Measurements from ENCODE around the gene PTPRE.
A peak's percentile ranks its signal among the peaks of the same experiment; 100 is the strongest.

The PTPRE gene

DNA sequence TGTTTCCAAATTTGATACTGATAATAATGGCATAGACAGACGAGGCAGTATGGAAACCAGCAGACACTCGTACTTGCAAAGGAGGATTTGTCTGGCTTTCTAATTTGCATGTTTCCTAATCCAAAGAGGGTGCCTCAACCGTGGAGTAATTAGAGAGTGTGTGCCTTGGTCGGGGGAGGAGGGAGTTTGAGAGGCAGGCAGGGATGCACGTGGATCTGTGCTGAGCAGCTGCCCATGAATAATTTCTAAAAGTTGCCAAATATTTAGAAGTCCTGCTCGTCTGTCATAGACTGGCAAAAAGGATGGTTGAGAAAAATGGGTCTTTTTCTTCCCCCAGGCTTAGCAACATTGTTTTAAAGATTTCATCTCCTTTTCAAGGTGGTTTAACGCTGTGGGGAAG is 69.4 kb downstream of the PTPRE start:
- TF ChIP-seq EZH2phosphoT487 (IDR thresholded peaks at IDR 0.05; ENCODE audit: borderline replicate concordance): no peak
- TF ChIP-seq, protein P1, sequence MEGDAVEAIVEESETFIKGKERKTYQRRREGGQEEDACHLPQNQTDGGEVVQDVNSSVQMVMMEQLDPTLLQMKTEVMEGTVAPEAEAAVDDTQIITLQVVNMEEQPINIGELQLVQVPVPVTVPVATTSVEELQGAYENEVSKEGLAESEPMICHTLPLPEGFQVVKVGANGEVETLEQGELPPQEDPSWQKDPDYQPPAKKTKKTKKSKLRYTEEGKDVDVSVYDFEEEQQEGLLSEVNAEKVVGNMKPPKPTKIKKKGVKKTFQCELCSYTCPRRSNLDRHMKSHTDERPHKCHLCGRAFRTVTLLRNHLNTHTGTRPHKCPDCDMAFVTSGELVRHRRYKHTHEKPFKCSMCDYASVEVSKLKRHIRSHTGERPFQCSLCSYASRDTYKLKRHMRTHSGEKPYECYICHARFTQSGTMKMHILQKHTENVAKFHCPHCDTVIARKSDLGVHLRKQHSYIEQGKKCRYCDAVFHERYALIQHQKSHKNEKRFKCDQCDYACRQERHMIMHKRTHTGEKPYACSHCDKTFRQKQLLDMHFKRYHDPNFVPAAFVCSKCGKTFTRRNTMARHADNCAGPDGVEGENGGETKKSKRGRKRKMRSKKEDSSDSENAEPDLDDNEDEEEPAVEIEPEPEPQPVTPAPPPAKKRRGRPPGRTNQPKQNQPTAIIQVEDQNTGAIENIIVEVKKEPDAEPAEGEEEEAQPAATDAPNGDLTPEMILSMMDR (conservative IDR thresholded peaks at IDR 0.05; ENCODE audit: low read length): no peak
- Histone ChIP-seq H4K20me1 (ENCODE audit: insufficient read depth, low read length, poor library complexity, severe bottlenecking) (no peaks in the 10 kb centered on the region), H3K9ac (ENCODE audit: low read depth, low read length, poor library complexity, severe bottlenecking) (no peak overlapping the region), H3K4me3 (ENCODE audit: low read length, poor library complexity, severe bottlenecking) (no peak overlapping the region), H3K36me3 (ENCODE audit: insufficient read depth, low read length) (no peaks in the 10 kb centered on the region), H3F3A (ENCODE audit: low read depth) (no peaks in the 10 kb centered on the region), H3K9me2 (replicated peaks; ENCODE audit: low read depth, low read length) (no peaks in the 10 kb centered on the region), H3K4me1 (ENCODE audit: insufficient read depth, low read length, poor library complexity, severe bottlenecking) (peaks cover 8% of the 10 kb centered on the region), H2AFZ (ENCODE audit: low read length) (no peak overlapping the region), H3K9me3 (ENCODE audit: insufficient read depth, low read depth, low read length) (no peaks in the 10 kb centered on the region), H3K27me3 (ENCODE audit: insufficient read depth, low read length, poor library complexity, severe bottlenecking) (no peaks in the 10 kb centered on the region), H3K4me2 (ENCODE audit: low read depth, low read length, poor library complexity, severe bottlenecking) (no peak overlapping the region), H3K79me2 (ENCODE audit: insufficient read depth, low read length) (no peaks in the 10 kb centered on the region)

DNA sequence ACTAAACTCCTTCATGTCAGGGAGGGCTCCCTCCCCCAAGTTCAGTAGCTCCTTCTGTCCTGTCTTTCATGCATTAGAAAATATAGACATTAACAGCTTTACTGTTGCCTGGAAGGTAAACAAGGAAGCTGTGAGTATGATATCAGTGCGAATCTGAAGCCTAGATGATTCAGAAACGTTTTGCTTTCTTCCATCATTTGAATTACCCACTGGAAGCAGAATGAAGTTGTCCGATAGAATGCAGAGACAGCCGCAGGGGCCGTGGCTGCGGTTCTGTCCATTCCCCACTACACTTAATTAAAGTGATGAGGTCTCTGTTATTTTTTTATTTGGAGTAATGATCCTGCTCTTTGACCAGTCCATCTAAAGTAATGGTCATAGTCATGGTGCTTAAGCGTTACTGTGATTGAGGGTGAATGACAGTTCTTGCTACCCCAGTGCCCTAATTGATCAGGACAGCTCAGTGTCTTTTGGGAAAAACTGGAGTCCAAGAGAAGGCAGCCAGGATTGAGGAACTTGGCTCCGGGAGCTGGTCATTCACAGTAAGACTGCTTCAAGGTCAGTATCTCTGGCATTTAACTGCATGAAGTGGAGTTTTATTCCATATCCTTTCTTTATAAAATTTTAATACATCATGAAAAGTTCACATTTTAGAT is 69.9 kb downstream of the PTPRE start:
- no peak for TF ChIP-seq EZH2phosphoT487 (IDR thresholded peaks at IDR 0.05; ENCODE audit: borderline replicate concordance)
- TF ChIP-seq, protein P1 (conservative IDR thresholded peaks at IDR 0.05; ENCODE audit: low read length): no peak
- no peaks in the 10 kb centered on the region for H3K79me2 ChIP-seq (ENCODE audit: insufficient read depth, low read length)
- H3K27me3 ChIP-seq (ENCODE audit: insufficient read depth, low read length, poor library complexity, severe bottlenecking): no peaks in the 10 kb centered on the region
- H2AFZ ChIP-seq (ENCODE audit: low read length): no peak overlapping the region
- no peaks in the 10 kb centered on the region for H4K20me1 ChIP-seq (ENCODE audit: insufficient read depth, low read length, poor library complexity, severe bottlenecking)
- no peak overlapping the region for H3K9ac ChIP-seq (ENCODE audit: low read depth, low read length, poor library complexity, severe bottlenecking)
- H3K4me3 ChIP-seq (ENCODE audit: low read length, poor library complexity, severe bottlenecking): no peak overlapping the region
- H3K9me2 ChIP-seq (replicated peaks; ENCODE audit: low read depth, low read length): no peaks in the 10 kb centered on the region
- H3K4me2 ChIP-seq (ENCODE audit: low read depth, low read length, poor library complexity, severe bottlenecking): no peak overlapping the region
- no peaks in the 10 kb centered on the region for H3K36me3 ChIP-seq (ENCODE audit: insufficient read depth, low read length)
- peaks cover 8% of the 10 kb centered on the region for H3K4me1 ChIP-seq (ENCODE audit: insufficient read depth, low read length, poor library complexity, severe bottlenecking)
- no peaks in the 10 kb centered on the region for H3K9me3 ChIP-seq (ENCODE audit: insufficient read depth, low read depth, low read length)
- H3F3A ChIP-seq (ENCODE audit: low read depth): no peaks in the 10 kb centered on the region

DNA sequence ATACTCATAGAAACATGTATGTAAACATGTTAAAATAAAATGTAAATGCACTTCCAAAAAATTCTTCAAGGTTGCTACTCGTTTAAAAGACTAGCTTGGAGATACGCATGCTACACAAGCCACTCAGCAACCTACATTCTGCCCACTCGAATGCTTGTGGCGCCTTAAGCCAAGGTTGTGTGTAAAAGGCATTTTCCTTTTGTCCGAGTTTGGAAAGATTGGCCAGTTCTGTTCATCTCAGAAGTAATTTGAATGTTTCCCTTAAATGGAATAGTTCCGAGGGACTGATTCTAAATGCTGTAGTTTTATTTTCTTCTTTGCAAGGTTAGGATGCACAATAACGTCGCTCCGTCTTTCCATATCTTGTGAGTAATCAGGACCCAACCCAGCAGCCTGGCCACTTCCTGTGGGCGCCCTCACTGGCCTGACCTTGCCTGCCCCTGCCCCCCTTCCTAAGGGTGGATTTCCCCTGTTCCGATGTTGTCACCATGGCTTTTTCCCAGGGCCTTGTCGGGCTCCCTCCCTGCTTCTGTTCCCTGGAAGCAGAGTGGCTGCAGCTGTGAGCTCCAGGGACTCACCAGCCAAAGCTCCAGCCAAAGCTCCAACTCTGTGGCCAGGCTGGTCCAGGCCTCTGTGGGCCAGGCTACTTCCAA is 70.6 kb downstream of the PTPRE start:
- Histone ChIP-seq H3K79me2 (ENCODE audit: insufficient read depth, low read length) (no peaks in the 10 kb centered on the region), H3K9me2 (replicated peaks; ENCODE audit: low read depth, low read length) (no peaks in the 10 kb centered on the region), H3K9ac (ENCODE audit: low read depth, low read length, poor library complexity, severe bottlenecking) (no peak overlapping the region), H4K20me1 (ENCODE audit: insufficient read depth, low read length, poor library complexity, severe bottlenecking) (no peaks in the 10 kb centered on the region), H3K36me3 (ENCODE audit: insufficient read depth, low read length) (no peaks in the 10 kb centered on the region), H3K4me2 (ENCODE audit: low read depth, low read length, poor library complexity, severe bottlenecking) (peak overlapping the region; percentile 31), H3F3A (ENCODE audit: low read depth) (no peaks in the 10 kb centered on the region), H3K27me3 (ENCODE audit: insufficient read depth, low read length, poor library complexity, severe bottlenecking) (no peaks in the 10 kb centered on the region), H3K9me3 (ENCODE audit: insufficient read depth, low read depth, low read length) (no peaks in the 10 kb centered on the region), H2AFZ (ENCODE audit: low read length) (no peak overlapping the region), H3K4me1 (ENCODE audit: insufficient read depth, low read length, poor library complexity, severe bottlenecking) (peaks cover 8% of the 10 kb centered on the region), H3K4me3 (ENCODE audit: low read length, poor library complexity, severe bottlenecking) (no peak overlapping the region)
- TF ChIP-seq EZH2phosphoT487 (IDR thresholded peaks at IDR 0.05; ENCODE audit: borderline replicate concordance): no peak
- TF ChIP-seq, protein P1 (conservative IDR thresholded peaks at IDR 0.05; ENCODE audit: low read length): no peak

Data from Loucy (cell line).